ENCODE measurements around the gene BRAF. TPM values are rescaled to one million over a fixed set of nuclear protein-coding genes. Genes with fewer than 3 reads are reported as not detected.

BRAF gene
- total and polyA plus RNA-seq, 2 experiments from 2014 or later = 14.0 to 42.0 TPM

GRCh38 chr7:140697447-140698143 lies 227.1 kb downstream of the BRAF start:
- Histone ChIP-seq H3K4me3 (peak overlapping the region; percentile 79), H3K36me3 (replicated peaks; ENCODE audit: insufficient read depth, low read depth) (no peaks in the 10 kb centered on the region), H4K20me1 (ENCODE audit: insufficient read depth, poor library complexity, severe bottlenecking) (peaks cover 13% of the 10 kb centered on the region), H3K9me3 (ENCODE audit: low read depth) (no peaks in the 10 kb centered on the region), H3K79me2 (peaks cover 53% of the 10 kb centered on the region), H3K27me3 (no peaks in the 10 kb centered on the region), H3K9me2 (replicated peaks; ENCODE audit: insufficient read depth) (no peaks in the 10 kb centered on the region), H3K4me2 (peak overlapping the region; percentile 94), H3K27ac (peak overlapping the region; percentile 99), H2AFZ (peak overlapping the region; percentile 59), H3K4me1 (ENCODE audit: insufficient read depth) (peaks cover 16% of the 10 kb centered on the region)
- no peak for DNase-seq (ENCODE audit: low spot score)
- WGBS (ENCODE audit: low lambda C conversion rate, missing lambda C conversion rate) = 28% methylated on average over 24 of the region's 24 CpGs
- TF ChIP-seq EZH2phosphoT487 (IDR thresholded peaks at IDR 0.05; ENCODE audit: low read depth, severe bottlenecking, unreplicated experiment) (no peak), EZH2 (IDR thresholded peaks at IDR 0.05; ENCODE audit: borderline replicate concordance) (no peak), CTCF (IDR thresholded peaks at IDR 0.05; ENCODE audit: poor library complexity) (no peak)

GRCh38 chr7:140696680-140697446 lies 227.9 kb downstream of the BRAF start, which contains the start of gene NDUFB2:
TSS of gene NDUFB2 (plus strand) at chr7:140696708. CDS start at chr7:140696745, 37 bp downstream.
- Histone ChIP-seq H3K9me3 (ENCODE audit: low read depth) (no peaks in the 10 kb centered on the region), H3K27ac (peak within 1 kb of the TSS; percentile 99), H3K4me3 (peak within 1 kb of the TSS; percentile 79), H3K27me3 (no peaks in the 10 kb centered on the region), H3K36me3 (replicated peaks; ENCODE audit: insufficient read depth, low read depth) (no peaks in the 10 kb centered on the region), H3K9me2 (replicated peaks; ENCODE audit: insufficient read depth) (no peaks in the 10 kb centered on the region), H4K20me1 (ENCODE audit: insufficient read depth, poor library complexity, severe bottlenecking) (peaks cover 9% of the 10 kb centered on the region), H3K4me2 (peak within 1 kb of the TSS; percentile 94), H3K79me2 (peaks cover 46% of the 10 kb centered on the region), H2AFZ (peak within 1 kb of the TSS; percentile 59), H3K4me1 (ENCODE audit: insufficient read depth) (peaks cover 16% of the 10 kb centered on the region)
- peak; percentile 89 for DNase-seq (ENCODE audit: low spot score)
- under 1% methylated on average over 65 of the region's 82 CpGs for WGBS (ENCODE audit: low lambda C conversion rate, missing lambda C conversion rate)
- TF ChIP-seq CTCF (IDR thresholded peaks at IDR 0.05; ENCODE audit: poor library complexity) (no peak), EZH2phosphoT487 (IDR thresholded peaks at IDR 0.05; ENCODE audit: low read depth, severe bottlenecking, unreplicated experiment) (no peak), EZH2 (IDR thresholded peaks at IDR 0.05; ENCODE audit: borderline replicate concordance) (no peak)

GRCh38 chr7:140696024-140696679 lies 228.6 kb downstream of the BRAF start:
- Histone ChIP-seq H3K9me3 (ENCODE audit: low read depth) (no peaks in the 10 kb centered on the region), H4K20me1 (ENCODE audit: insufficient read depth, poor library complexity, severe bottlenecking) (peaks cover 9% of the 10 kb centered on the region), H3K27me3 (no peaks in the 10 kb centered on the region), H3K9me2 (replicated peaks; ENCODE audit: insufficient read depth) (no peaks in the 10 kb centered on the region), H3K79me2 (peaks cover 39% of the 10 kb centered on the region), H2AFZ (peak overlapping the region; percentile 59), H3K4me2 (peak overlapping the region; percentile 94), H3K4me3 (peak overlapping the region; percentile 79), H3K4me1 (ENCODE audit: insufficient read depth) (peaks cover 16% of the 10 kb centered on the region), H3K36me3 (replicated peaks; ENCODE audit: insufficient read depth, low read depth) (no peaks in the 10 kb centered on the region), H3K27ac (peak overlapping the region; percentile 99)
- WGBS (ENCODE audit: low lambda C conversion rate, missing lambda C conversion rate) = 42% methylated on average over 19 of the region's 23 CpGs
- peak; percentile 97 for DNase-seq (ENCODE audit: low spot score)
- TF ChIP-seq EZH2 (IDR thresholded peaks at IDR 0.05; ENCODE audit: borderline replicate concordance) = no peak
- no peak for TF ChIP-seq EZH2phosphoT487 (IDR thresholded peaks at IDR 0.05; ENCODE audit: low read depth, severe bottlenecking, unreplicated experiment)
- TF ChIP-seq CTCF (IDR thresholded peaks at IDR 0.05; ENCODE audit: poor library complexity) = no peak
